Activated T-helper 1 cell treated with anti-CD3 and anti-CD28 coated beads, Interleukin-12 subunit alpha, Interleukin-12 subunit beta, Interleukin-2, Interleukin-4 antibody, amounts not matched to agents 30 ng/mL and 10 ng/mL and 1 ng/mL, durations not matched to agents 14 hours and 24 hours and 36 hours (primary cell): Measurements from ENCODE around the gene CHID1. TPM values are rescaled to one million over a fixed set of nuclear protein-coding genes. Genes with fewer than 3 reads are reported as not detected.

Source experiments
- DNase-seq: peaks from one replicate; pipeline ENCODE4 v3.0.0; 2021; ENCODE audit warnings: low spot score
- H3K27ac Mint-ChIP-seq: one replicate; pipeline ENCODE4 v1.8.0; 2021; ENCODE audit warnings: mild to moderate bottlenecking, mixed read lengths
- H3K27me3 Mint-ChIP-seq: one replicate; pipeline ENCODE4 v1.8.0; 2022; ENCODE audit warnings: mild to moderate bottlenecking, moderate library complexity, mixed read lengths; ENCODE audit not compliant: insufficient read depth
- H3K36me3 Mint-ChIP-seq: one replicate; pipeline ENCODE4 v1.8.0; 2021; ENCODE audit warnings: low read depth, mixed read lengths
- H3K4me1 Mint-ChIP-seq: one replicate; pipeline ENCODE4 v1.8.0; 2021; ENCODE audit warnings: low read depth, mixed read lengths
- H3K4me3 Mint-ChIP-seq: one replicate; pipeline ENCODE4 v1.8.0; 2021; ENCODE audit warnings: mild to moderate bottlenecking, moderate library complexity, mixed read lengths
- H3K9me3 Mint-ChIP-seq: one replicate; pipeline ENCODE4 v1.8.0; 2021; ENCODE audit warnings: mixed read lengths
- intact Hi-C: fragments of 100-400 bp; cut with micrococcal nuclease; formaldehyde crosslinking; loops from one replicate; pipeline ENCODE4 v1.15.1; 2024
- total RNA-seq: library from RNA; stranded (reverse); gene quantifications from 2 replicates; pipeline ENCODE4 v1.2.3, GENCODE V29; 2022

The CHID1 gene
- total RNA-seq, 1 donor from 2014 or later = 110 TPM

- Mint-ChIP-seq H3K4me1 (no peaks in the 10 kb centered on the region), H3K27me3 (no peaks in the 10 kb centered on the region), H3K4me3 (no peak overlapping the region), H3K27ac (no peak overlapping the region), H3K9me3 (no peaks in the 10 kb centered on the region), H3K36me3 (no peaks in the 10 kb centered on the region)
- DNase-seq = no peak
- intact Hi-C loops = no loop called here
These were observed 42.2 kb downstream of the CHID1 start for GRCh38 chr11:868394-868793.

- no peaks in the 10 kb centered on the region for H3K9me3 Mint-ChIP-seq
- H3K4me3 Mint-ChIP-seq = no peak overlapping the region
- DNase-seq = no peak
- no peaks in the 10 kb centered on the region for H3K27me3 Mint-ChIP-seq
- intact Hi-C loops = no loop called here
- no peak overlapping the region for H3K27ac Mint-ChIP-seq
- no peaks in the 10 kb centered on the region for H3K4me1 Mint-ChIP-seq
- no peaks in the 10 kb centered on the region for H3K36me3 Mint-ChIP-seq
These were observed 42.7 kb downstream of the CHID1 start for GRCh38 chr11:867856-868358.

GRCh38 chr11:866481-866880 lies 44.1 kb downstream of the CHID1 start:
- no peaks in the 10 kb centered on the region for H3K4me1 Mint-ChIP-seq
- no peak overlapping the region for H3K4me3 Mint-ChIP-seq
- H3K27ac Mint-ChIP-seq = no peak overlapping the region
- H3K36me3 Mint-ChIP-seq = no peaks in the 10 kb centered on the region
- DNase-seq = no peak
- no peaks in the 10 kb centered on the region for H3K9me3 Mint-ChIP-seq
- H3K27me3 Mint-ChIP-seq = no peaks in the 10 kb centered on the region
- intact Hi-C loops = no loop called here

GRCh38 chr11:865462-866430 lies 44.9 kb downstream of the CHID1 start:
- Mint-ChIP-seq H3K36me3 (no peaks in the 10 kb centered on the region), H3K4me3 (no peak overlapping the region), H3K27me3 (no peaks in the 10 kb centered on the region), H3K27ac (no peak overlapping the region), H3K4me1 (no peaks in the 10 kb centered on the region), H3K9me3 (no peaks in the 10 kb centered on the region)
- intact Hi-C loops = no loop called here
- no peak for DNase-seq

GRCh38 chr11:864898-865297 lies 45.7 kb downstream of the CHID1 start:
- Mint-ChIP-seq H3K27me3 (no peaks in the 10 kb centered on the region), H3K9me3 (no peaks in the 10 kb centered on the region), H3K36me3 (no peaks in the 10 kb centered on the region), H3K4me1 (no peaks in the 10 kb centered on the region), H3K27ac (no peak overlapping the region), H3K4me3 (no peak overlapping the region)
- intact Hi-C loops = no loop called here
- DNase-seq = no peak

- Mint-ChIP-seq H3K4me1 (no peaks in the 10 kb centered on the region), H3K36me3 (no peaks in the 10 kb centered on the region), H3K27ac (no peak overlapping the region), H3K27me3 (no peaks in the 10 kb centered on the region), H3K4me3 (no peak overlapping the region), H3K9me3 (no peaks in the 10 kb centered on the region)
- intact Hi-C loops = no loop called here
- DNase-seq = no peak
These were observed 46.4 kb downstream of the CHID1 start for GRCh38 chr11:863910-864827.

- H3K4me1 Mint-ChIP-seq = no peaks in the 10 kb centered on the region
- H3K27ac Mint-ChIP-seq = no peak overlapping the region
- intact Hi-C loops = no loop called here
- H3K27me3 Mint-ChIP-seq = no peaks in the 10 kb centered on the region
- no peak overlapping the region for H3K4me3 Mint-ChIP-seq
- no peak for DNase-seq
- no peaks in the 10 kb centered on the region for H3K9me3 Mint-ChIP-seq
- H3K36me3 Mint-ChIP-seq = no peaks in the 10 kb centered on the region
These were observed 47.3 kb downstream of the CHID1 start for GRCh38 chr11:863023-863909.

GRCh38 chr11:862696-863022 lies 48.0 kb downstream of the CHID1 start:
- Mint-ChIP-seq H3K27ac (no peak overlapping the region), H3K4me1 (no peaks in the 10 kb centered on the region), H3K9me3 (no peaks in the 10 kb centered on the region), H3K27me3 (no peaks in the 10 kb centered on the region), H3K36me3 (no peaks in the 10 kb centered on the region), H3K4me3 (no peak overlapping the region)
- no peak for DNase-seq
- intact Hi-C loops = no loop called here

GRCh38 chr11:862081-862661 lies 48.4 kb downstream of the CHID1 start:
- no peak overlapping the region for H3K4me3 Mint-ChIP-seq
- no peak for DNase-seq
- H3K36me3 Mint-ChIP-seq = no peaks in the 10 kb centered on the region
- no peaks in the 10 kb centered on the region for H3K27me3 Mint-ChIP-seq
- intact Hi-C loops = no loop called here
- H3K9me3 Mint-ChIP-seq = no peaks in the 10 kb centered on the region
- H3K27ac Mint-ChIP-seq = no peak overlapping the region
- no peaks in the 10 kb centered on the region for H3K4me1 Mint-ChIP-seq

GRCh38 chr11:861105-861479 lies 49.5 kb downstream of the CHID1 start:
- Mint-ChIP-seq H3K36me3 (no peaks in the 10 kb centered on the region), H3K4me1 (no peaks in the 10 kb centered on the region), H3K27ac (no peak overlapping the region), H3K9me3 (no peaks in the 10 kb centered on the region), H3K4me3 (no peak overlapping the region), H3K27me3 (no peaks in the 10 kb centered on the region)
- intact Hi-C loops = no loop called here
- no peak for DNase-seq

- H3K9me3 Mint-ChIP-seq = no peaks in the 10 kb centered on the region
- no peak overlapping the region for H3K27ac Mint-ChIP-seq
- no peaks in the 10 kb centered on the region for H3K4me1 Mint-ChIP-seq
- H3K27me3 Mint-ChIP-seq = no peaks in the 10 kb centered on the region
- no peaks in the 10 kb centered on the region for H3K36me3 Mint-ChIP-seq
- no peak for DNase-seq
- intact Hi-C loops = no loop called here
- no peak overlapping the region for H3K4me3 Mint-ChIP-seq
These were observed 50.1 kb downstream of the CHID1 start for GRCh38 chr11:860234-861104.
